PC-3 (cell line): Measurements from ENCODE around the gene EPB41. TPM values are rescaled to one million over a fixed set of nuclear protein-coding genes. Genes with fewer than 3 reads are reported as not detected.

Experiments used
- ATAC-seq: fragments of 200-7000 bp; cut with Tn5 transposase; 2 replicates; pipeline ENCODE4 v1.9.1; 2020; ENCODE audit warnings: mild to moderate bottlenecking, moderate library complexity
- BruUV-seq: library from RNA; stranded (reverse); fragments of 400-500 nt; replicated peaks from 2 replicates; lab custom pipeline; 2021; lab: Mats Ljungman, UMichigan
- CTCF ChIA-PET: fragments of 300-600 bp; sonication (Branson Sonifier 250); formaldehyde crosslinking; loops from one replicate; lab custom pipeline; 2022; ENCODE audit warnings: antibody characterized with exemption; lab: Charles Lee
- POLR2A ChIA-PET: fragments of 300-600 bp; sonication (Branson Sonifier 250); formaldehyde crosslinking; loops from one replicate; lab custom pipeline; 2022; ENCODE audit warnings: antibody characterized with exemption; ENCODE audit not compliant: unreplicated experiment; lab: Charles Lee
- DNase-seq: peaks from one replicate; pipeline ENCODE4 v3.0.0-alpha.2; 2015
- H2AFZ ChIP-seq: fragments of 300-600 bp; sonication (generic); 2 replicates; pipeline ENCODE4 v1.6.0; 2016; ENCODE audit warnings: antibody characterized with exemption, low read length
- H3F3A ChIP-seq: fragments of 300-600 bp; sonication (generic); one replicate; pipeline ENCODE4 v1.6.0; 2017; ENCODE audit warnings: antibody characterized with exemption, low read length, control low read depth, mild to moderate bottlenecking; ENCODE audit not compliant: unreplicated experiment
- H3K27ac ChIP-seq: fragments of 300-600 bp; sonication (generic); 2 replicates; pipeline ENCODE4 v1.5.1; 2016; ENCODE audit warnings: mild to moderate bottlenecking, low read length
- H3K27me3 ChIP-seq: fragments of 300-600 bp; sonication (generic); 2 replicates; pipeline ENCODE4 v1.6.1; 2016; ENCODE audit warnings: low read length, mixed read lengths
- H3K36me3 ChIP-seq: fragments of 300-600 bp; sonication (generic); 2 replicates; pipeline ENCODE4 v1.6.1; 2016; ENCODE audit warnings: low read depth, mixed run types, low read length, mixed read lengths
- H3K4me1 ChIP-seq: fragments of 300-600 bp; sonication (generic); 2 replicates; pipeline ENCODE4 v1.5.1; 2016; ENCODE audit warnings: low read length; ENCODE audit not compliant: insufficient read depth
- H3K4me2 ChIP-seq: fragments of 300-600 bp; sonication (generic); 2 replicates; pipeline ENCODE4 v1.6.0; 2016; ENCODE audit warnings: low read length
- H3K4me3 ChIP-seq: fragments of 300-600 bp; sonication (generic); 2 replicates; pipeline ENCODE4 v1.5.1; 2016; ENCODE audit warnings: mild to moderate bottlenecking, low read length, mixed read lengths
- H3K79me2 ChIP-seq: fragments of 300-600 bp; sonication (generic); 2 replicates; pipeline ENCODE4 v1.6.1; 2017; ENCODE audit warnings: low read length, mixed read lengths
- H3K9ac ChIP-seq: fragments of 300-600 bp; sonication (generic); 2 replicates; pipeline ENCODE4 v1.6.0; 2016; ENCODE audit warnings: mild to moderate bottlenecking, low read length
- H3K9me2 ChIP-seq: fragments of 300-600 bp; sonication (generic); replicated peaks from 2 replicates; pipeline ENCODE4 v1.6.1; 2016; ENCODE audit warnings: mixed run types, low read length, mixed read lengths
- H3K9me3 ChIP-seq: fragments of 300-600 bp; sonication (generic); 2 replicates; pipeline ENCODE4 v1.6.1; 2016; ENCODE audit warnings: low read length, mixed read lengths
- H4K20me1 ChIP-seq: fragments of 300-600 bp; sonication (generic); 2 replicates; pipeline ENCODE4 v1.6.1; 2016; ENCODE audit warnings: low read length, mixed read lengths
- CTCF ChIP-seq: fragments of 300-600 bp; sonication (generic); conservative IDR thresholded peaks from 2 replicates; pipeline ENCODE4 v1.5.1; 2017; ENCODE audit warnings: antibody characterized with exemption, low read depth, mild to moderate bottlenecking, low read length
- EZH2 ChIP-seq: fragments of 300-600 bp; sonication (generic); IDR thresholded peaks from one replicate; pipeline ENCODE4 v1.6.1; 2017; ENCODE audit warnings: antibody characterized with exemption, mild to moderate bottlenecking, low read length; ENCODE audit not compliant: unreplicated experiment
- EZH2phosphoT487 ChIP-seq: fragments of 300-600 bp; sonication (generic); IDR thresholded peaks from 2 replicates; pipeline ENCODE4 v1.6.1; 2018; ENCODE audit warnings: mild to moderate bottlenecking, antibody characterized with exemption, low read length, borderline replicate concordance
- intact Hi-C: fragments of 100-400 bp; cut with micrococcal nuclease; formaldehyde crosslinking; loops from 2 replicates; pipeline ENCODE4 v1.9.0; 2023
- total RNA-seq: library from RNA; depleted of rRNA; stranded (reverse); fragments of >200 nt; gene quantifications from 2 replicates; pipeline ENCODE4 v1.2.3, GENCODE V29; 2014

EPB41 gene
- total RNA-seq, 1 experiment from 2014 or later = 44.9 TPM

- POLR2A ChIA-PET = no interaction called here
- Histone ChIP-seq H3K4me3 (no peak overlapping the region), H3K79me2 (no peaks in the 10 kb centered on the region), H3K36me3 (no peaks in the 10 kb centered on the region), H3K4me2 (no peak overlapping the region), H3K9me3 (no peaks in the 10 kb centered on the region), H3K27me3 (no peaks in the 10 kb centered on the region), H2AFZ (no peak overlapping the region), H3K9ac (no peak overlapping the region), H3K27ac (no peak overlapping the region), H3K9me2 (no peaks in the 10 kb centered on the region), H3F3A (no peaks in the 10 kb centered on the region), H4K20me1 (no peaks in the 10 kb centered on the region), H3K4me1 (no peaks in the 10 kb centered on the region)
- DNase-seq = no peak
- CTCF ChIA-PET = interaction anchor here (0.6 kb wide), 2 partner anchors 80 to 274 kb away, joined by 4 to 13 read pairs; no protein-coding TSS in a partner anchor
- no peak for ATAC-seq
- TF ChIP-seq EZH2 (no peak), CTCF (no peak), EZH2phosphoT487 (no peak)
- BruUV-seq = no TSS peak
- intact Hi-C loops = no loop called here
Observed at GRCh38 chr1:29057700-29058099, 143.3 kb downstream of the EPB41 start.

- no peaks in the 10 kb centered on the region for H3K9me3 ChIP-seq
- intact Hi-C loops = no loop called here
- CTCF ChIA-PET = no interaction called here
- H3K4me2 ChIP-seq = no peak overlapping the region
- no peak overlapping the region for H3K9ac ChIP-seq
- no TSS peak for BruUV-seq
- H3K9me2 ChIP-seq = no peaks in the 10 kb centered on the region
- H4K20me1 ChIP-seq = no peaks in the 10 kb centered on the region
- no peak overlapping the region for H3K4me3 ChIP-seq
- H3K27ac ChIP-seq = no peak overlapping the region
- H3K27me3 ChIP-seq = no peaks in the 10 kb centered on the region
- ATAC-seq = no peak
- POLR2A ChIA-PET = no interaction called here
- no peak for DNase-seq
- no peaks in the 10 kb centered on the region for H3K4me1 ChIP-seq
- H3F3A ChIP-seq = no peaks in the 10 kb centered on the region
- TF ChIP-seq CTCF (no peak), EZH2phosphoT487 (no peak), EZH2 (no peak)
- peaks cover 3% of the 10 kb centered on the region; the same call in 1 of the 2 replicates for H3K36me3 ChIP-seq
- H2AFZ ChIP-seq = no peak overlapping the region
- no peaks in the 10 kb centered on the region for H3K79me2 ChIP-seq
Observed at GRCh38 chr1:29062157-29062942, 148.0 kb downstream of the EPB41 start.

GRCh38 chr1:29064064-29064463 lies 149.7 kb downstream of the EPB41 start:
- Histone ChIP-seq H3K36me3 (peaks cover 3% of the 10 kb centered on the region; the same call in 1 of the 2 replicates), H3K4me2 (no peak overlapping the region), H3K4me3 (no peak overlapping the region), H3K4me1 (no peaks in the 10 kb centered on the region), H3K27me3 (no peaks in the 10 kb centered on the region), H4K20me1 (no peaks in the 10 kb centered on the region), H3K9me2 (no peaks in the 10 kb centered on the region), H3K79me2 (no peaks in the 10 kb centered on the region), H3K9me3 (no peaks in the 10 kb centered on the region), H3F3A (no peaks in the 10 kb centered on the region), H2AFZ (no peak overlapping the region), H3K9ac (no peak overlapping the region), H3K27ac (no peak overlapping the region)
- DNase-seq (no peak), ATAC-seq (no peak)
- POLR2A ChIA-PET = no interaction called here
- CTCF ChIA-PET = no interaction called here
- intact Hi-C loops = no loop called here
- BruUV-seq = no TSS peak
- TF ChIP-seq EZH2 (no peak), EZH2phosphoT487 (no peak), CTCF (no peak)
